ENCODE data around the gene IFFO2.

IFFO2 gene

DNA sequence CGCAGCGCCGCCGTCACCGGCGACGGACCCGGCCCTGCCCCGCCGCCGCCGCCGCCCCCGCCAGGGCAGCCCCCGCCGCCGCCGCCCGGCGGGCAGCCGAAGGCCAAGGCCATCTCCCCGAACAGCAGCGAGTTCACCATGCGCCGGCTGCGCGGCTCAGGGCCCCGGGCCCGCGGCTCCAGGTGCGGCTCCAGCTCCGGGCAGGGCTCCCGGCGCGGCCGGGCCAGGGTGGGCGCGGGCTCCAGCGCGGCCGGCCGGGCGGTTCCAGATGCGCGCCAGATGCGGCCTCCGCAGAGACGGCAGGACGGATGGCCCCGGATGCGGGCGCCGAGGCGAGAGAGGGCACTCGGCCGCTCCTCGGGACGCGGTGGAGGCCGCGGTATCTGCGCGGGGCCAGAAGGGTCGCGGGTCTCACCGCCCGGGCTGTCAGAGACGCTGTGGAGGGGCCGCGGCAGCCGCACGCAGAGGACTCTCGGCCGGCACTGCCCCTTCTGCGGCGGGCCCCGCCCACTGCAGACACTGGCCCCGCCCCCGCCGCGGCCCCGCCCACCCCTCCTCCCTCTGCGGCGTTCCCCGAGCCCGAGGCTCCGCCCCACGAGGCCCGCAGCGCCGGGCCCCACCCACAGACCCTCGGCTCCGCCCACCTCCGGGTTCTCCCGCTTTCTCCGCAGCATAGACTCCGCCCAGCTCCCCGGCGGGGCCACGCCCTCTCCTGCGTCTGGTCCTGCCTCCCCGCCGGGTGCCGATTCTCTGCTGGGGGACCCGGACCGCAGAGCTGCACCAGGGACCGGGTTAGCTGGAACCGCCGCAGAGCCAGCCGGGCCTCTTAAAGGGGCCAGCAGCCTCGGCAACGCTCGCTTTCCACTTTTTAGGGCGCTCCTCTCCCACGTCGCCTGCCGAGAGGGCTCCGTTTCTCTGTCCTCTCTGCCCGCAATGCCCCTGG lies at the start of gene IFFO2:
Gene IFFO2, minus strand, starts transcription at position 484 of the 943 bp plus-strand sequence. Its CDS starts 344 bp downstream, at position 140.
- TF ChIP-seq GATA3 (IDR thresholded peaks at IDR 0.05; ENCODE audit: low read depth, low read length) (no peak), GATA2 (IDR thresholded peaks at IDR 0.05; ENCODE audit: low read depth, low read length) (no peak)

DNA sequence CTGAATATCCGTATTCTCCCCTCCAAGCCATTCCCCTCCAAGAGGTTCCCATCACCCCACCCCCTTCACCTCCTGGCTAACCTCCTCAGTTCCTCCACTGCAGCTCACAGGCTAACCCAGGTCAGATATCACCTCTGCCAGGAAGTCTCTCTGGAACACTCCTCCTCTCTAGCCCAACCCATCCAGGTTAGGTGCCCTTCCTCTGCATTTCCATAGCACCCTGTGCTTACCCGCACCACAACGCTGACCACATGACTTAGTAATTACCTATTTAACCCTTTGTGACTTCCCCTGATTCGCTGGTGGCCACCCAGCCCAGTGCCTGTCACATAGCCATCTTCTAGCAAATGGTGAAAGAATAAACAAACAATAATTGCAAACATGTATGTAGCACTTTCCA lies 49.5 kb upstream of the IFFO2 start:
- no peak for TF ChIP-seq GATA3 (IDR thresholded peaks at IDR 0.05; ENCODE audit: low read depth, low read length)
- no peak for TF ChIP-seq GATA2 (IDR thresholded peaks at IDR 0.05; ENCODE audit: low read depth, low read length)

DNA sequence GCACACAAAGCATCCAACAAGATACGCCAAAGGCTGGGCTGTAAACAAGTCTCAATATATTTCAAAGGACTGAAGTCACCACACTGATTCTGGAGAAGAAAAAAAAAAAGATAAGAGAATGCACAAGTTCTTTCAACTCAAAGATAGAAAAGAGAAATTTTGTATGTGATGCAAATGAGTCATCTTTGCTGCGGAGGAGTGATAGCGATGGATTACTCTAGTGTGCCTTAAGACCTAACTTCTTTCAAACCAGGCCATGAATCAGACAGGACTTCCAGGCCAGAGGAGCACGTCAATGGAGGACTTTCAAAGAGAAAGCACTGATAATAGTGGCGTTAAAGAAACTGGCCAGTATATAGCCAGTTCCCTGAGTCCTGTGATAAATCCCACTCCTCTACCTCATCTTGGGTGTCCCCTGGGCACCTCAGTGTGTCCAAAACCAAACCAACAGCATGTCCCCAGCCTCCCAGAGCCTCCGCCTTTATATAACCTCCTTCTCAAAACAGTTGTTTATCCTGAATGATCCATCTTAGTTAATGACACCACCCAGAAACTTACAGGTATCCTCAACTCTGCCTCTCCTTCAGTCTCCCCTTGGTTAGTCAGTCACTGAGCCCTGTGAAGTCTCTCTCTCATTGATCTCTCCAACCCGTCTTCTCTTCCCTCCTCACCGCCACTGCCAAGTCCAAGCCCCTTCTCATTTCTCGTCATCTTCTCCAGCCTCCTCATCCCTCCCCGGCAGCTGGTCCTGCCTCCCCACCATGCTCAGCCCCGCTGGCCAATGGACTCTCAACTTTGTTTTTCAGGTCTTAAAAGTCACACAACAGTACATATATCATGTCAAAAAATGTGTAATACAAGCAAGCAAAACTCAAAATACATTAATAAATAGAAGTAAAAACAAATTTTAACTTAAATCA lies 47.2 kb upstream of the IFFO2 start:
- TF ChIP-seq GATA2 (IDR thresholded peaks at IDR 0.05; ENCODE audit: low read depth, low read length) (no peak), GATA3 (IDR thresholded peaks at IDR 0.05; ENCODE audit: low read depth, low read length) (no peak)

DNA sequence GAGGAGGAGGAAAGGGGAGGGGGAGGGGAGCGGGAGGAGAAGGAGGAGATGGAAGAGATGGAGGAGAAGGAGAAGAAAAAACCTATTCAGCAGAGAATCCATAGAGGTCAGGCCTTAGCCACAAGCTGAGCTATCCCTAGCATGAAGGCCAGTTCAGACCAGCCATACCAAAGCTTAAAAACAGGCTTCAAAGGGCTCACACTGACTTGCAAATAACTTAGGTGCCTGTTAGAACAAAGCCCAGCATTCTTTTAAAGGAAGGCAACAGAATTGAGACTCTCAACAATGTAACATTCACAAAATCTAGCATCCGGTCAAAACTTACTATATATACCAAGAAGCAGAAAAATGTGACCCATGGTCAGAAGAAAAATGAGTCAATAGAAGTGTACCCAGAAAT lies 43.6 kb upstream of the IFFO2 start:
- no peak for TF ChIP-seq GATA3 (IDR thresholded peaks at IDR 0.05; ENCODE audit: low read depth, low read length)
- TF ChIP-seq GATA2 (IDR thresholded peaks at IDR 0.05; ENCODE audit: low read depth, low read length), result no peak

DNA sequence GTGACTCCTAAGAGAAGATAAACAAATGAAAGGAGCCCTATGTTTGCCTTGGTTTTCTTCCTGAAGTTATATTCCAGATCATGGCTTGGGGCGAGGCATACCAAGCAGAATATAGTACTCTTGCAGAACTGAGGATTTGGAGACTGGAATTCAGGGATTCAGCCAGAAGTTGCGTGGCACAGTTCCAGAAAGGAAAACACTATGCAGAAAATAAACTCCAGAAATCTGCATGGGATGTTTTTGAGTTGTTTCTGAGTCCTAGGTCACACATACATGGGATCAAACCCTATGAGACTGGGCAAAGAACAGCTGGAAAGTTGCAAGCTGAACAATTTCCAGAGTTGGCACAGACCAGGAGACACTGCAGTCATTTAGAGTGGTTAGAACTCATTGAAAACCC lies 42.9 kb upstream of the IFFO2 start:
- TF ChIP-seq GATA3 (IDR thresholded peaks at IDR 0.05; ENCODE audit: low read depth, low read length) (no peak), GATA2 (IDR thresholded peaks at IDR 0.05; ENCODE audit: low read depth, low read length) (no peak)

DNA sequence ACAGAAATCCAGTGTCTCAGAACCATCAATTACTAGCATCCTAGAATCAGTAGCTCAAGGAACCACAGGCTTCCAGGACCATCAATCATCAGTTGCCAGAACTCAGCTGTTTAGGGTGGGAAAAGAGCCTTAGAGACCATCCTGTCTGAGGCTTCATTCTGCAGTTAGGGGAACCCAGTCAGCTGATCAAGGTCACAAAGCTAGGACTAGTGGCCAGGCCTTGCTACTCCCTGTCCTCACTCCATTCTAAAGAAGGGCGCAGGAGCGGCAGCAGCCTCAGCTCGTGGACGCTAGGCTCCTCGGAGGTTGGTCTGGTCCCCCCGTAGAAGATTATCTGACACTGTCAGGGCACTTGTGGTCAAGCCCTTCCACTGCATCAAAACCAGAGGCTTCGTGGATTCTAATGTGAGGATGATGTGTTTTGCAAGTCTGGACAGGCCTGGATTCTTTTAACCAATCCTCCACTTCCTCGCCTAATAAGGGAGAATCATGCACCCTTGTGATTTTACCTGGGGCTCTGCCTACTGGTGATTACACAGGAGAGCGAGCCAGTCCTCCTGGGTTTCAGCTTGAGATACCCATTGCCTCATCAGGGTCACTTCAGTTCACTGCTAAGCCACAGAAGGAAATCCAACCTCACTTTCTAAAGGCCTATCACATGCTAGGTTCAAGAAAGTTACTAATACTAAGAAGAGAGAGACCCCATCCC lies 41.7 kb upstream of the IFFO2 start:
- no peak for TF ChIP-seq GATA3 (IDR thresholded peaks at IDR 0.05; ENCODE audit: low read depth, low read length)
- TF ChIP-seq GATA2 (IDR thresholded peaks at IDR 0.05; ENCODE audit: low read depth, low read length), result no peak

DNA sequence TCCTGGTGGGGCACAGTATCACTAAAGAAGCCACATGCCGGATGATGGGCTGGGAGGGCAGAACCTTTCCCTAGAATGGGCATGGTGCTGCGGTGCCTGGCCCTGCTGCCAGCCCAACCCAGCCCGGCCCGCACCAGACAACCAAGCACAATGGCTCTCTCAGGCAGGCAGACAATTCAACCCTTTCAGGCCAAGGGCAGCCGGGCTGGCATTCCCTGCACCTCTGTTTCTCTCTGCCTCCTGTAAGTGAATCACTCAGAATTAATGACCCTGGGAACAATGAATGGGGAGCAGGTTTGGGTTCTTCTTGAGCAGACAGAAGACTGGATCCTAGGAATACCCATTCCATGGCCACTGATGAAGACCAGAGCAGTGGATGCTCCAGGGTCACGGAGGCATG lies 41.0 kb upstream of the IFFO2 start:
- TF ChIP-seq GATA3 (IDR thresholded peaks at IDR 0.05; ENCODE audit: low read depth, low read length), result no peak
- TF ChIP-seq GATA2 (IDR thresholded peaks at IDR 0.05; ENCODE audit: low read depth, low read length), result no peak

DNA sequence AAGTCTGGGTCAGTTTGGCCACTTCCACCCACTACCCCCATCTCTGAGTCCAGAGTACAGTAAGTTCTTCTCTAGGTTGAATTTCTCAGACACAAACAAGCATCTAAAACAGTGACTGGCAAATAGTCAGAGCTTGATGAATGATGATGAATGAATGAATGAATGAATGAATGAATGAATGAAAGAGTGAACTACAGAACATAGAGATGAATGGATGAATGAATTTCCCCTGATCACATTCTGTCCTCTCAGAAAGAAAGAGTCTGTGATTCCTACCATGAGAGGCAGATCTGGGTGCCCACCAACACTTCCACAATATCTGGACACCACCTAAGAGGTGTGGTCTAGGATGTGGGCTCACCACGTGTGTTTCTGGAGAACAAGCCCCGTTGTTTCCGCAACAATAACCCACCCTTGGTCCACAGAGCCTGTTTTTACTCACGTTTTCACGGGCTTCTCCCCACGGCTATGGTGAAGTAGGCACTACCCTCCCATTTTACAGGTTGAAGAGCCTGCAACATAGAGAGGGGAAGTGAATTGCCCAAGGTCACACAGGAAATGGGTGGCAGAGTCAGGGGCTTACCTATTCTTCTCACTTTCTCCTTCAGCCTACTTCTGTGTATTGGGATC lies 40.2 kb upstream of the IFFO2 start:
- no peak for TF ChIP-seq GATA3 (IDR thresholded peaks at IDR 0.05; ENCODE audit: low read depth, low read length)

DNA sequence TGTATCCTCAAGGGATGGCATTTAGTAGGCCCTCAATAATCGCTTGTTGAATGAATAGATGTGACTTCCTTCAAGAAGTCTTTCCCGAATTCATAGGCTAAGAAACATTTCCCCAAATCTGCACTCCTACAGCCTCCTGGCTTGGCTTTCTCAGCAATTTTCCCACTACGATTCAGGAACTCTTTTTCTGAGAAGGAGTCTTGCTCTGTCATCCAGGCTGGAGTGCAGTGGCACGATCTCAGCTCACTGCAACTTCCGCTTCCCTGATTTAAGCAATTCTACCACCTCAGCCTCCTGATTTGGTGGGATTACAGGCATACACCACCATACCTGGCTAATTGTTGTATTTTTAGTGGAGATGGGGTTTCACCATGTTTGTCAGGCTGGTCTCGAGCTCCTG lies 37.9 kb upstream of the IFFO2 start:
- no peak for TF ChIP-seq GATA2 (IDR thresholded peaks at IDR 0.05; ENCODE audit: low read depth, low read length)
- no peak for TF ChIP-seq GATA3 (IDR thresholded peaks at IDR 0.05; ENCODE audit: low read depth, low read length)

DNA sequence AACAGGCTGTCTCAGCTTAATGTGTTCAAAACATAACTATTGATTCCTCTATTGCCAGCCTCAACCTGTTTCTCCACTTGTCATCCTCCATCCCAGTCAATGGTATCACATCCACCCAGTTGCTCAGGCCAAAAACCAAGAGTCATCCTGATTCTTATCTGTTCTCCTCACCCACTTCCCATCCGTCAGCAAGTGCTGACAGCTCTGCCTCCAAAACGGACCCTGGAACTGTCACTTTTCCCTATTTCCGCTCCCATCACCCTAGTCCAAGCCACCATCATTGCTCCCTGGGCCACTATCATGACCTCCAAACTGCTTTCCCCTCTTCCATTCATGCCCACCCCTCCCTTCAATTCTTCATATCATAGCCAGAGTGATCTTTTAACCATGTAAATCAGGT lies 36.2 kb upstream of the IFFO2 start:
- TF ChIP-seq GATA2 (IDR thresholded peaks at IDR 0.05; ENCODE audit: low read depth, low read length), result no peak
- no peak for TF ChIP-seq GATA3 (IDR thresholded peaks at IDR 0.05; ENCODE audit: low read depth, low read length)

DNA sequence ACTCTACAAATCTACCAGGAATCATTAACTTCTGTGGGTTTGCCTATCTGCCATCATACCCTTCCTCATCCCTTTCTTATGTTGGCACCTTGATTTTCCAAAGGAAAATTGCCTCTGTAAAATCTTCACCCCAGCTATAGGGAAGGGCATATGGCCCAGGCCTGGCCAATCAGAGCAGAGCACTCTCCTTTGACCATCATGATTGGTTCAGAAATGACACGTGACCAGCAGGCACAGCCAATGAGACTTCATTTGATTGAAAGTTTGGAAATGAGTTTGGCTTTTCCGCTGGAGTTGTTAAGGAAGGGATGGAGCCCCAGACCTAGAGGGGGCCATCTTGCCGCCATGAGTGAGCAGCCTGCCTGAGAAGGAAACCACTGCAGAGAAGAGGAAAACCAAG lies 35.1 kb upstream of the IFFO2 start:
- TF ChIP-seq GATA2 (IDR thresholded peaks at IDR 0.05; ENCODE audit: low read depth, low read length) (no peak), GATA3 (IDR thresholded peaks at IDR 0.05; ENCODE audit: low read depth, low read length) (no peak)

DNA sequence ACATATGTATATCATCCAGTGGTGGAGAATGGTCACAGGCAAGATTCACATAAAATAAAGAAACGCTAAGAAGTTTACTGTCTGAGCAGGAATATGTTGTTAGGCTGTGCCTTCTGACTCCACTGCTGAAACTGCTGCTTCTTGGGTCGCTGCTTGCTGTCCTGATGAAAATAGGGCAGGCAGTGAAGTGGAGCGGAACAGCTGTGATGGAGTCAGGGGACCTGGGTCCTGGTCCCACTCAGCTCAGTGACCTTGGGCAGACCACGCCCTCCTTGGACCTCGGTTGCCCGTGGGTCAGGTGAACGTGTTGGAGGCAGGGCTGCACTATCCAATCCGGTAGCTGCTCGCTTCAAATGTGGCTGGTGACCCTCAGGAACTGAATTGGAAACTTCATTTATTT lies 33.4 kb upstream of the IFFO2 start:
- TF ChIP-seq GATA2 (IDR thresholded peaks at IDR 0.05; ENCODE audit: low read depth, low read length) (no peak), GATA3 (IDR thresholded peaks at IDR 0.05; ENCODE audit: low read depth, low read length) (no peak)

DNA sequence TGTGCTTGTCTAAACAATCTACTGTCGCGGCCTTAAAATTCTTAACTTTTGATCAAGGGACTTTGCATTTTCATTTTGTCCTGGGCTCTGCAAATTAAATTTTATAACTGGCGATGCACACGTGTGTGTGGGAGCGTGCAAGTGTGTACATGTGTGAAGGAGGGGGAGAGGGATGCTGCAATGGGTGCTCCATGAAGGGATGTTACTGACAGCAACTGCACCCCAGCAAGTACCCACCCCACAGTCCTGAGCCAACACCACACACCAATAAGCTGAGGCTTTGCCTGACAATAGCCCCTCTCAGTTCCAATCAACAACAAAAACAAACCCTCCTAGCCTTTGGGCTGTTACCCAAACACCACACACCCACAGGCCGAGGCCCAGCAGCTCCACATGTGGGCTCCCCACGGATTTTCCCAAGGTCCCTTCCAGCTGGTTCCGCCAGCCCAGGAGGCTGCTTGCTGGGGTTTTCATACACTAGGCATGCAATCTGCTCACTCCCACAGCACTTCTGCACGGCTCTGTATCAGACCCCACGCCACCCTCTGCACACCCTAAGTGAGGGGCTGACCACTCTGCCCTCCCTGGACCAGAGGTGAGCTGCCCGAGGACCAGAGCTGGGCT lies 32.8 kb upstream of the IFFO2 start:
- TF ChIP-seq GATA2 (IDR thresholded peaks at IDR 0.05; ENCODE audit: low read depth, low read length), result no peak
- no peak for TF ChIP-seq GATA3 (IDR thresholded peaks at IDR 0.05; ENCODE audit: low read depth, low read length)

Data from SH-SY5Y (cell line).